Vagina (tissue), 2 donors: ENCODE data around the gene FAM117B. TPM values are rescaled to one million over a fixed set of nuclear protein-coding genes. Genes with fewer than 3 reads are reported as not detected.

Experiments
- DNase-seq, 2 donors: peaks; one replicate each; pipeline ENCODE4 v3.0.0-alpha.2; 2017; ENCODE audit errors: extremely low spot score in 2 of 2
- H3K27ac ChIP-seq: fragments of 200-600 bp; sonication (generic); one replicate; pipeline ENCODE4 v1.5.1; 2019
- H3K27me3 ChIP-seq: fragments of 200-600 bp; sonication (generic); one replicate; pipeline ENCODE4 v1.5.1; 2019
- H3K36me3 ChIP-seq, 2 donors: fragments of 200-600 bp; sonication (generic); one replicate each; pipeline ENCODE4 v1.5.1; 2017 to 2019
- H3K4me1 ChIP-seq: fragments of 200-600 bp; sonication (generic); one replicate; pipeline ENCODE4 v1.5.1; 2019
- H3K4me3 ChIP-seq, 2 donors: fragments of 200-600 bp; sonication (generic); 1 replicate in 1 of 2; 2 replicates in 1 of 2; pipeline ENCODE4 v1.5.1; 2016 to 2019
- H3K9me3 ChIP-seq: fragments of 200-600 bp; sonication (generic); one replicate; pipeline ENCODE4 v1.5.1; 2019
- POLR2A ChIP-seq, 2 donors: fragments of 450-650 bp; IDR thresholded peaks; one replicate each; pipeline ENCODE4 v1.6.1; 2017; ENCODE audit warnings: antibody characterized with exemption in 2 of 2, mild to moderate bottlenecking in 2 of 2, moderate library complexity in 2 of 2
- POLR2AphosphoS5 ChIP-seq, 2 donors: sonication (generic); formaldehyde crosslinking; IDR thresholded peaks; one replicate each; pipeline ENCODE4 v1.9.0; 2017; ENCODE audit warnings: antibody characterized with exemption in 2 of 2, mild to moderate bottlenecking in 2 of 2, low read depth in 1 of 2; ENCODE audit not compliant: insufficient read depth in 1 of 2
- intact Hi-C: fragments of 100-400 bp; cut with DNase I; formaldehyde crosslinking; loops from one replicate; pipeline ENCODE4 v1.15.1; 2023
- total RNA-seq: library from RNA; depleted of rRNA; stranded (reverse); fragments of >200 nt; gene quantifications from one replicate; pipeline ENCODE4 v1.2.3, GENCODE V29; 2016
- TF ChIP-seq, protein P1 (sequence below), 3 experiments: fragments of 450-650 bp in 2 of 3; fragments of 200-600 bp in 1 of 3; sonication (generic) in 1 of 3; IDR thresholded peaks; one replicate each; pipeline ENCODE4 v1.5.1; 2017 to 2019; ENCODE audit warnings: antibody characterized with exemption in 3 of 3, mild to moderate bottlenecking in 2 of 3, moderate library complexity in 2 of 3

The FAM117B gene
- total RNA-seq, 1 donor from 2014 or later: 13.5 TPM

DNA sequence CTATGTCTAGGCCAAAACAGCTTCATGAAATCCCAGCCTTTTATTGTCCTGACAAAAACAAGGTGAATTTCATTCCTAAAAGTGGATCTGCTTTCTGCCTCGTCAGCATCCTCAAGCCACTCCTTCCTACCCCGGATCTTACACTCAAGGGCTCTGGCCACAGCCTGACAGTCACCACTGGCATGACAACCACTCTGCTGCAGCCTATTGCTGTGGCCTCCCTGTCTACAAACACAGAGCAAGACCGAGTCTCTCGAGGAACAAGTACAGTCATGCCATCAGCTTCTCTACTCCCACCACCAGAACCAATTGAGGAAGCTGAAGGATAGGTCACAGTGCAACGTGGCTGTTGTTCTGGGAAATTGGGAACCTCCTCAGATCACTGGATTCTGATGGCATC lies 130.7 kb downstream of the FAM117B start:
- H3K9me3 ChIP-seq: no peaks in the 10 kb centered on the region
- H3K4me1 ChIP-seq: no peaks in the 10 kb centered on the region
- TF ChIP-seq POLR2AphosphoS5 (IDR thresholded peaks at IDR 0.05; ENCODE audit: insufficient read depth in 1 of 2, low read depth in 1 of 2) (no peak), POLR2A (IDR thresholded peaks at IDR 0.05) (no peak)
- TF ChIP-seq, protein P1, sequence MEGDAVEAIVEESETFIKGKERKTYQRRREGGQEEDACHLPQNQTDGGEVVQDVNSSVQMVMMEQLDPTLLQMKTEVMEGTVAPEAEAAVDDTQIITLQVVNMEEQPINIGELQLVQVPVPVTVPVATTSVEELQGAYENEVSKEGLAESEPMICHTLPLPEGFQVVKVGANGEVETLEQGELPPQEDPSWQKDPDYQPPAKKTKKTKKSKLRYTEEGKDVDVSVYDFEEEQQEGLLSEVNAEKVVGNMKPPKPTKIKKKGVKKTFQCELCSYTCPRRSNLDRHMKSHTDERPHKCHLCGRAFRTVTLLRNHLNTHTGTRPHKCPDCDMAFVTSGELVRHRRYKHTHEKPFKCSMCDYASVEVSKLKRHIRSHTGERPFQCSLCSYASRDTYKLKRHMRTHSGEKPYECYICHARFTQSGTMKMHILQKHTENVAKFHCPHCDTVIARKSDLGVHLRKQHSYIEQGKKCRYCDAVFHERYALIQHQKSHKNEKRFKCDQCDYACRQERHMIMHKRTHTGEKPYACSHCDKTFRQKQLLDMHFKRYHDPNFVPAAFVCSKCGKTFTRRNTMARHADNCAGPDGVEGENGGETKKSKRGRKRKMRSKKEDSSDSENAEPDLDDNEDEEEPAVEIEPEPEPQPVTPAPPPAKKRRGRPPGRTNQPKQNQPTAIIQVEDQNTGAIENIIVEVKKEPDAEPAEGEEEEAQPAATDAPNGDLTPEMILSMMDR (IDR thresholded peaks at IDR 0.05): no peak
- H3K36me3 ChIP-seq: peaks cover 0 to 6% of the 10 kb centered on the region in 2 donors
- no peaks in the 10 kb centered on the region for H3K27me3 ChIP-seq
- intact Hi-C loops: no loop called here
- DNase-seq: no peak
- no peak overlapping the region for H3K4me3 ChIP-seq
- H3K27ac ChIP-seq: no peak overlapping the region

- peaks cover 0 to 6% of the 10 kb centered on the region in 2 donors for H3K36me3 ChIP-seq
- H3K27me3 ChIP-seq: no peaks in the 10 kb centered on the region
- intact Hi-C loops: no loop called here
These were observed 133.5 kb downstream of the FAM117B start for GRCh38 chr2:202768273-202768672.

DNA sequence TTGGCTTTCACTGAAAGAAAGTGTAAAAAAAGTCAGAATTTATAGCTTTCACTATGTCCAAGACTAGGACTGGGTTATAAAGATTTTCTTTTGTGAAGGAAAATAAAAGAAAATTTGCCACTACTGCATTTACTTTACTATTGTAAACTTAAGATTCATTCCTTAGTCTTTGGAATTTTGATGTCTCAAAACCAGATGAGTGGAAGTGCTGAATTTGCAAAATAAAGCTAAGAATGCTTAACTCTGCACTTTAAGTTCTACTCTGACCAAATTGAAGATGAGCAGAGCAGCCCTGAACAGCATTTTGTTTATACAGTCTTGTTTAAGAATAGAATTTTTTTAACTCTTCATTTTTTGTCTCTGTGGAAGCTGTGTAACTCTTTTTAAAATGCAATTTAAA lies 134.4 kb downstream of the FAM117B start:
- Histone ChIP-seq H3K4me1 (no peaks in the 10 kb centered on the region), H3K9me3 (no peaks in the 10 kb centered on the region), H3K27me3 (no peaks in the 10 kb centered on the region), H3K27ac (no peak overlapping the region), H3K36me3 (peaks cover 0 to 6% of the 10 kb centered on the region in 2 donors), H3K4me3 (no peak overlapping the region)
- no peak for DNase-seq
- TF ChIP-seq, protein P1 (IDR thresholded peaks at IDR 0.05): no peak
- TF ChIP-seq POLR2A (IDR thresholded peaks at IDR 0.05): no peak
- no peak for TF ChIP-seq POLR2AphosphoS5 (IDR thresholded peaks at IDR 0.05; ENCODE audit: insufficient read depth in 1 of 2, low read depth in 1 of 2)
- intact Hi-C loops: no loop called here

More at GRCh38 chr2:202768273-202768672, 133.5 kb downstream of the FAM117B start:
- DNase-seq: no peak
- Histone ChIP-seq H3K4me1 (no peaks in the 10 kb centered on the region), H3K27ac (no peak overlapping the region), H3K4me3 (no peak overlapping the region), H3K9me3 (no peaks in the 10 kb centered on the region)
- TF ChIP-seq POLR2A (IDR thresholded peaks at IDR 0.05): no peak
- TF ChIP-seq POLR2AphosphoS5 (IDR thresholded peaks at IDR 0.05; ENCODE audit: insufficient read depth in 1 of 2, low read depth in 1 of 2): no peak
- TF ChIP-seq, protein P1 (IDR thresholded peaks at IDR 0.05): no peak

DNA sequence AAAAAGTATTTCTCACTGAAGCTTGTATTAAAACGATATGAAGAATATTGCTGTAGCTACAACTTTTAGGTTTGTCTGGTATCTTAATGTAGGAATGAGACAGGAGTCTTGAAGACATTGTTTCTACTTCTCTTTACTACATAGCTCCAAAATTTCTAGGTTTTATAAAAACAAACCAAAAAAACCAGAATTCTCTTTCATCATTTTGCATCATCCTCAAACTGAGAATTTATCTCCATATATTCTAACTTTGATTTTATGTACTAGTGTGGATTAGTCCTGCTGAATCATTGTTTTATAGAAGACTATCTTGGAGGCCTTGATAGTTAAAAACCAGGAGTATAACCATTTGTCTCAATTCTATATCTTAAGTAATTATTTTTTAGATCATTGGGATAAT lies 136.6 kb downstream of the FAM117B start:
- DNase-seq: no peak
- Histone ChIP-seq H3K27me3 (no peaks in the 10 kb centered on the region), H3K4me3 (no peak overlapping the region), H3K4me1 (no peaks in the 10 kb centered on the region), H3K9me3 (no peaks in the 10 kb centered on the region), H3K36me3 (no peaks in the 10 kb centered on the region), H3K27ac (no peak overlapping the region)
- TF ChIP-seq POLR2A (IDR thresholded peaks at IDR 0.05) (no peak), POLR2AphosphoS5 (IDR thresholded peaks at IDR 0.05; ENCODE audit: insufficient read depth in 1 of 2, low read depth in 1 of 2) (no peak)
- TF ChIP-seq, protein P1 (IDR thresholded peaks at IDR 0.05): no peak
- intact Hi-C loops: no loop called here

DNA sequence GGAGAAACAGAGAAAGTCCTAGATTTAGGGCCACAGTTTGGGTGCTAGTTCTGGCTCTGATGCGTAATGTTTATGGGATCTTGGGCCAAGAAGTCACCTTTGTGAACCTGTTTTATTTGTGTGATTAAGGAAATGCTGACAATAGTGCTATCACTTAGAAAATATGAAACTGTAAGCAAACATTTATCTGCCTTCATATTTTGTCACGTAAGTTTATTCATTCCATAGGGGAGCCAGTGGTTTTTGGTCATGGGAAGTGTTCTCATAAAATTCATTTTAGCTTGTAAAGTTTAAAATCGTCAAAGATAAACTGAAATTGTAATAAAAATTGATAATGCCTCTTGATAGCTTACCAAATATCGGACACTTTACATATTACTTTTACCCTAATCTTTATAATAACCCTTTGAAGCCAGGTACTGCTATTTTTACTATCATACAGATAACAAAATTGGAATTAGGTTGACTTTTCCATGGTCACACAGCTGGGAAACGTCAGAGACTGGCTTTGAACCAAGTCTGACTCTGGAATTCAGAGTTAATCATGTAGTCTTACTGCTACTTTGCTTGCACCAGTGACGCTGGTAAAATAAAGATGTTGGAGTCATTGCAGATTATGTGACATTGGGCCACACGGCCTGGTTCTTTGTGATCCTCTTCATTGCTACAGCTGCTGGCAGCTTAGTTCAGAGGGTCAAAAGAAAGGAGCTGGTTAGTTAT lies 137.1 kb downstream of the FAM117B start:
- H3K4me1 ChIP-seq: no peaks in the 10 kb centered on the region
- no peak overlapping the region for H3K4me3 ChIP-seq
- no peaks in the 10 kb centered on the region for H3K36me3 ChIP-seq
- DNase-seq: no peak
- intact Hi-C loops: no loop called here
- H3K9me3 ChIP-seq: no peaks in the 10 kb centered on the region
- TF ChIP-seq, protein P1 (IDR thresholded peaks at IDR 0.05): no peak
- TF ChIP-seq POLR2AphosphoS5 (IDR thresholded peaks at IDR 0.05; ENCODE audit: insufficient read depth in 1 of 2, low read depth in 1 of 2) (no peak), POLR2A (IDR thresholded peaks at IDR 0.05) (no peak)
- no peaks in the 10 kb centered on the region for H3K27me3 ChIP-seq
- no peak overlapping the region for H3K27ac ChIP-seq
